OCI-LY1 (cell line): ENCODE data around the gene MID2.

Experiments
- CTCF ChIP-seq: fragments of 200-600 bp; sonication (generic), shearing (Covaris generic); IDR thresholded peaks from 2 replicates; pipeline ENCODE4 v1.5.1; 2017; ENCODE audit warnings: mild to moderate bottlenecking, antibody characterized with exemption, low read length, moderate library complexity, mixed read lengths
- EZH2 ChIP-seq: fragments of 200-600 bp; sonication (generic), shearing (Covaris generic); IDR thresholded peaks from 2 replicates; pipeline ENCODE4 v1.8.0; 2017; ENCODE audit warnings: borderline replicate concordance, mixed run types, mild to moderate bottlenecking, antibody characterized with exemption, low read length, moderate library complexity, mixed read lengths

GRCh38 chrX:107880054-107880610, 54.5 kb downstream of the MID2 start:
- TF ChIP-seq CTCF (no peak), EZH2 (no peak)
